G401.6 (cell line): ENCODE data around the gene HABP2.

Experiments
- FAIRE-seq: peaks from 2 replicates; lab custom pipeline; 2012; peaks lifted over from hg19 to GRCh38; lab: Jason Lieb, UNC

Gene HABP2

GRCh38 chr10:113631684-113632367 lies 79.0 kb downstream of the HABP2 start:
- no peak for FAIRE-seq
